Common myeloid progenitor, CD34-positive (primary cell): ENCODE results near the gene TSPAN14.

Experiments
- CTCF ChIA-PET: fragments of 350-600 bp; sonication (Branson Sonifier 250); formaldehyde crosslinking; loops from one replicate; lab custom pipeline; 2021; ENCODE audit warnings: antibody characterized with exemption; lab: Charles Lee
- POLR2A ChIA-PET: fragments of 350-600 bp; sonication (Branson Sonifier 250); formaldehyde crosslinking; loops from one replicate; lab custom pipeline; 2021; ENCODE audit warnings: antibody characterized with exemption; lab: Charles Lee
- DNase-seq, 3 donors: peaks; one replicate each; pipeline versions ENCODE4 v3.0.0 to v3.0.0-alpha.2; 2013
- H3K27ac ChIP-seq, 2 experiments: 1 replicate in 1 of 2; 2 replicates in 1 of 2; pipeline ENCODE4 v1.7.0; 2013; ENCODE audit warnings: inconsistent platforms in 2 of 2, low read length in 2 of 2, mild to moderate bottlenecking in 2 of 2, low read depth in 1 of 2, moderate library complexity in 1 of 2; ENCODE audit not compliant: severe bottlenecking in 2 of 2, insufficient read depth in 1 of 2, poor library complexity in 1 of 2
- H3K27me3 ChIP-seq, 5 experiments: replicated peaks in 2 of 5; 1 replicate in 3 of 5; 2 replicates in 2 of 5; pipeline versions ENCODE4 v1.6.1 to v1.7.0; 2013; ENCODE audit warnings: low read length in 4 of 5, mild to moderate bottlenecking in 2 of 5, moderate library complexity in 2 of 5, inconsistent platforms in 1 of 5; ENCODE audit not compliant: insufficient read depth in 5 of 5, control insufficient read depth in 4 of 5
- H3K36me3 ChIP-seq, 4 experiments: 1 replicate in 2 of 4; 2 replicates in 2 of 4; pipeline versions ENCODE4 v1.6.1 to v1.7.0; 2013; ENCODE audit warnings: low read length in 3 of 4, control low read depth in 1 of 4, mild to moderate bottlenecking in 1 of 4; ENCODE audit not compliant: control insufficient read depth in 4 of 4, insufficient read depth in 4 of 4
- H3K4me1 ChIP-seq, 4 experiments: 1 replicate in 3 of 4; 2 replicates in 1 of 4; pipeline versions ENCODE4 v1.6.1 to v1.7.1; 2013; ENCODE audit warnings: low read length in 3 of 4, mild to moderate bottlenecking in 3 of 4, control low read depth in 1 of 4, inconsistent platforms in 1 of 4, moderate library complexity in 1 of 4; ENCODE audit not compliant: control insufficient read depth in 4 of 4, insufficient read depth in 4 of 4; ENCODE audit errors: control extremely low read depth in 1 of 4
- H3K4me3 ChIP-seq, 7 experiments: 1 replicate in 4 of 7; 2 replicates in 3 of 7; pipeline versions ENCODE4 v1.5.1 to v1.7.0; 2013; ENCODE audit warnings: mild to moderate bottlenecking in 7 of 7, low read length in 6 of 7, moderate library complexity in 6 of 7, inconsistent platforms in 2 of 7, low read depth in 2 of 7, control low read depth in 1 of 7; ENCODE audit not compliant: insufficient read depth in 4 of 7, control insufficient read depth in 1 of 7; ENCODE audit errors: extremely low read depth in 1 of 7
- H3K9me3 ChIP-seq, 5 experiments: 1 replicate in 4 of 5; 2 replicates in 1 of 5; pipeline versions ENCODE4 v1.6.1 to v1.7.1; 2013; ENCODE audit warnings: low read length in 4 of 5, mild to moderate bottlenecking in 2 of 5, inconsistent platforms in 1 of 5, low read depth in 1 of 5, moderate library complexity in 1 of 5; ENCODE audit not compliant: control insufficient read depth in 4 of 5, insufficient read depth in 2 of 5; ENCODE audit errors: control extremely low read depth in 1 of 5
- WGBS: methylation state at CpG from one replicate; pipeline ENCODE4 v1.1.5; 2013; ENCODE audit not compliant: insufficient coverage; 5-methylcytosine and 5-hydroxymethylcytosine counted together

Gene TSPAN14

GRCh38 chr10:80520661-80521470 lies 66.8 kb downstream of the TSPAN14 start:
- peaks cover 0 to 21% (median 0%) of the 10 kb centered on the region in 4 experiments for H3K4me1 ChIP-seq
- no peak overlapping the region for H3K27ac ChIP-seq
- WGBS, result 97% methylated on average over 9 of the region's 10 CpGs
- H3K27me3 ChIP-seq, result no peaks in the 10 kb centered on the region
- DNase-seq, result no peak
- H3K36me3 ChIP-seq, result peaks cover 7 to 50% (median 39%) of the 10 kb centered on the region in 4 experiments
- H3K4me3 ChIP-seq, result no peak overlapping the region
- H3K9me3 ChIP-seq, result no peaks in the 10 kb centered on the region
- ChIA-PET CTCF (interaction anchor here (0.9 to 2.8 kb wide), 4 partner anchors 10 to 77 kb away, joined by 3 to 10 read pairs (median 6); no protein-coding TSS in a partner anchor), POLR2A (no interaction called here)

- POLR2A ChIA-PET, result no interaction called here
- Histone ChIP-seq H3K27me3 (no peaks in the 10 kb centered on the region), H3K27ac (no peak overlapping the region), H3K4me3 (no peak overlapping the region), H3K36me3 (peaks cover 3 to 33% (median 26%) of the 10 kb centered on the region in 4 experiments), H3K9me3 (no peaks in the 10 kb centered on the region), H3K4me1 (peaks cover 0 to 39% (median 5%) of the 10 kb centered on the region in 4 experiments)
- CTCF ChIA-PET, result no interaction called here
- WGBS, result 100% methylated on average over 3 of the region's 8 CpGs
- DNase-seq, result no peak
Observed at GRCh38 chr10:80522756-80523363, 68.8 kb downstream of the TSPAN14 start.

GRCh38 chr10:80523773-80524172 lies 69.7 kb downstream of the TSPAN14 start:
- Histone ChIP-seq H3K4me1 (peaks cover 0 to 43% (median 13%) of the 10 kb centered on the region in 4 experiments), H3K9me3 (no peaks in the 10 kb centered on the region), H3K4me3 (no peak overlapping the region), H3K27me3 (no peaks in the 10 kb centered on the region), H3K27ac (no peak overlapping the region), H3K36me3 (peaks cover 0 to 24% (median 17%) of the 10 kb centered on the region in 4 experiments)
- no peak for DNase-seq
- POLR2A ChIA-PET, result no interaction called here
- CTCF ChIA-PET, result interaction anchor here (1.7 kb wide), 1 partner anchor 13 kb away, joined by 4 read pairs; no protein-coding TSS in a partner anchor
- WGBS, result 78% methylated on average over 6 of the region's 6 CpGs

GRCh38 chr10:80524190-80524909 lies 70.2 kb downstream of the TSPAN14 start:
- 95% methylated on average over 12 of the region's 12 CpGs for WGBS
- ChIA-PET CTCF (interaction anchor here (1.5 to 1.7 kb wide), 2 partner anchors 12 to 145 kb away, joined by 4 to 5 read pairs; no protein-coding TSS in a partner anchor), POLR2A (no interaction called here)
- no peaks in the 10 kb centered on the region for H3K9me3 ChIP-seq
- H3K27ac ChIP-seq, result no peak overlapping the region
- H3K36me3 ChIP-seq, result peaks cover 0 to 18% (median 14%) of the 10 kb centered on the region in 4 experiments
- DNase-seq, result no peak
- no peak overlapping the region for H3K4me3 ChIP-seq
- H3K4me1 ChIP-seq, result peaks cover 0 to 49% (median 19%) of the 10 kb centered on the region in 4 experiments
- H3K27me3 ChIP-seq, result no peaks in the 10 kb centered on the region

GRCh38 chr10:80526218-80526617 lies 72.1 kb downstream of the TSPAN14 start:
- no CpG with 5 or more reads among the region's 2 CpGs for WGBS
- Histone ChIP-seq H3K27ac (no peak overlapping the region), H3K9me3 (no peaks in the 10 kb centered on the region), H3K36me3 (peaks cover 0 to 4% (median 1%) of the 10 kb centered on the region in 4 experiments), H3K27me3 (no peaks in the 10 kb centered on the region), H3K4me1 (peaks cover 0 to 63% (median 36%) of the 10 kb centered on the region in 4 experiments), H3K4me3 (no peak overlapping the region)
- DNase-seq, result no peak
- ChIA-PET CTCF (interaction anchor here (1.1 to 1.4 kb wide), 4 partner anchors 12 to 82 kb away, joined by 3 to 5 read pairs (median 4); no protein-coding TSS in a partner anchor), POLR2A (interaction anchor here (0.5 kb wide), 1 partner anchor 79 kb away, joined by 3 read pairs; no protein-coding TSS in a partner anchor)

- Histone ChIP-seq H3K9me3 (no peaks in the 10 kb centered on the region), H3K4me3 (no peak overlapping the region), H3K27ac (no peak overlapping the region), H3K4me1 (peaks cover 0 to 65% (median 37%) of the 10 kb centered on the region in 4 experiments), H3K36me3 (peaks cover 0 to 2% (median 0%) of the 10 kb centered on the region in 4 experiments), H3K27me3 (no peaks in the 10 kb centered on the region)
- no peak for DNase-seq
- ChIA-PET CTCF (interaction anchor here (1.1 to 1.4 kb wide), 4 partner anchors 13 to 83 kb away, joined by 3 to 5 read pairs (median 4); no protein-coding TSS in a partner anchor), POLR2A (interaction anchor here (0.5 kb wide), 1 partner anchor 79 kb away, joined by 3 read pairs; no protein-coding TSS in a partner anchor)
- 27% methylated on average over 4 of the region's 6 CpGs for WGBS
Observed at GRCh38 chr10:80526742-80527141, 72.6 kb downstream of the TSPAN14 start.
